Glomerular visceral epithelial cell (primary cell): ENCODE data around the gene CAMK2D.
"Not testable (repeated sequence)": the region's sequence is repeated elsewhere in the genome, so short reads cannot be mapped to it uniquely, and the experiment has no call there.

Experiments
- DNase-seq: peaks from one replicate; pipeline ENCODE4 v3.0.0-alpha.2; 2016; ENCODE audit errors: extremely low spot score

CAMK2D gene

GRCh38 chr4:113761620-113762185 lies at the start of gene CAMK2D:
TSS of gene CAMK2D (minus strand) at chr4:113761738. CDS start at chr4:113761068, 670 bp downstream.
- DNase-seq: peak; percentile 90

- no peak for DNase-seq
Observed at GRCh38 chr4:113810906-113811305, 49.4 kb upstream of the CAMK2D start.

DNA sequence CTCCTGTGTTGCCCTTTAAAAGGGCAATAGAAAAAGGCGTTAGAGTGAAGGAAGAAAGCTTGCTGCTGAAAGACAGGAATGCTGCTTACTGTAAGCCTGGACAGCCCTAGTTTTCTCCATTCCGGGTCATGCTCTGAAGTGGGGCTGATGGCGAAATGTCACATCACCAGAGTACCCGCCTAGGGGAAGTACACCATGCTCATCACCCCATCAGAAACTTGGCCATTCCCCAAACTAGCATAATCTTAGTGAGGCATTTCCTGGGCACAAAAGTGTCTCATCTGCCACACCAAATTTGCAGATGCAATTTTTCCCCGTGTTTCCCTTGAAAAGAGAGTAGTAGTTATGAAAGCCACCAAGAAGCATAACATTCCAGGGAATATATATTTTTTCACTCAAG lies 47.8 kb upstream of the CAMK2D start:
- DNase-seq: no peak

- no peak for DNase-seq
Observed at GRCh38 chr4:113806850-113807249, 45.3 kb upstream of the CAMK2D start.

- no peak for DNase-seq
Observed at GRCh38 chr4:113801882-113802281, 40.3 kb upstream of the CAMK2D start.

GRCh38 chr4:113796381-113796780 lies 34.8 kb upstream of the CAMK2D start:
- not testable (repeated sequence) for DNase-seq

GRCh38 chr4:113790478-113790877 lies 28.9 kb upstream of the CAMK2D start:
- DNase-seq: no peak

GRCh38 chr4:113788888-113789287 lies 27.4 kb upstream of the CAMK2D start:
- DNase-seq: no peak

DNA sequence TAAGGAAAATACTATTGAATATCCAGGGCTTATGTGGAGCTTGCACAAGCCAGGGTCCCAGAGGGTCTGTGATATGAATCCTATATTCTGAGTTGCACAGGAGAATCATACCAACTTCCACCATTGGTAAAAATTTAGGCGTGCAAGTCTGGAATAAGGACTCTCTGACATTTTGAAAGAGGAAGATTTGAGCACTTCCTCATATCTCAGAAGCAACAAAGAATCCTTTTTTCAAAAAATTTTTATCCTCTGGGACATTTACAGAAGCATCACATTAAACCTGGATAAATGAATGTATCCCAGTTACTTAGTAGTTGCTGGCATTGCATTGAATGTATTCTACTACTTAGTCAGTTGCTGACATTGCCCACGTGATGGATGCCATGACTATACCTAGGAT lies 24.2 kb upstream of the CAMK2D start:
- DNase-seq: no peak

DNA sequence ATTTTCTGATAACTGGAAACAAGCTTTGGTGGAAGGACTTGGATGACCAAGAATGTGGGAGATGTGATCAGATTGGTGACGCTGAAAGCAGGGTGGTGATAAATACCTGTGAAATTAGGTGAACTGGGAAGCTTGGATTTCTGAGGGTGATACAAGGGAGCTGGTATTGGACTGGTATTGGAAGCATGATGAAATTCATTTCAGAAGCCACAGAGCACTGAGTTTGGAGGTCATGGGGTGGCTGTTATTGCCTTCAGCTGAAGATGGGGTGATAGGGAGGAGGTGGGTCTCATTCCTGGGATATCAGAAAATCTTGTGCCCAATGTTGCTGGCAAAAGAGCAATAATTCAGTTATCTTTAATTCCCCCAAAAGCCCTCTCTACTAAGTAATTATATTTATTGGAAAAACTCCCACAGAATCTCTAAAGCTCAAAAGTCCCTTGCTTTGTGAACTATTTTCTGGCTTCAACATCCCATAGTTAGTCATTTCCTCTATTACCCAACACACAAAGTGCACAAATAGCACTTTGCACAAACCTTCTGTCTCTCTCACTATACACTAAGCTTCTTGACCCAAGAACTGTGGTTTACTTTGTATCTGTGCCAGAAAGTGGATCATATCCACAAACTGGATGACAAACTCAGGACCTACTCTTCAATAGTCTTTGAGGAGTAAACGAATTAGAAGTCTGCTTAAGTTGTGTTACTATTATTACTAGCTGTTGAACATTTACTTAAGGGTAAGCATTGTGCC lies 23.1 kb upstream of the CAMK2D start:
- DNase-seq: peak; percentile 86

GRCh38 chr4:113783701-113784100 lies 22.2 kb upstream of the CAMK2D start:
- no peak for DNase-seq

DNA sequence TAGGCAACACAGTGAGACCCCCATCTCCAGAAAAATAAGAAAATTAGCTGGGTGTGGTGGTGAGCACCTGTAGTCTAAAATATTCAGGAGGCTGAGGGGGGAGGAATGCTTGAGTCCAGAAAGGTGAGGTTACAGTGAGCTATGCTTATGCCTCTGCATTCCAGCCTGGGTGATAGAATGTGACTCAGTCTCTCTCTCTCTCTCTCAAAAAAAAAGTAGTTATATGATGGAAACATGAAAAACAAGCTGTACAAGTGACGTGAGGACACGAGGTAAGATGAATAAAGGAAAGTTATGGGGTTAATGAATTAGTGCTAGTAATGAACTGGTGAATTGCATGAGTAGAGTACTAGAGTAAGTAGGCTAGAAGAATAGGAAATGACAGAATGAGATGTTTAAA lies 21.8 kb upstream of the CAMK2D start:
- no peak for DNase-seq

GRCh38 chr4:113781439-113782040 lies 20.0 kb upstream of the CAMK2D start:
- DNase-seq: peak; percentile 32

GRCh38 chr4:113776679-113777078 lies 15.1 kb upstream of the CAMK2D start:
- no peak for DNase-seq

GRCh38 chr4:113776016-113776415 lies 14.5 kb upstream of the CAMK2D start:
- DNase-seq: no peak

DNA sequence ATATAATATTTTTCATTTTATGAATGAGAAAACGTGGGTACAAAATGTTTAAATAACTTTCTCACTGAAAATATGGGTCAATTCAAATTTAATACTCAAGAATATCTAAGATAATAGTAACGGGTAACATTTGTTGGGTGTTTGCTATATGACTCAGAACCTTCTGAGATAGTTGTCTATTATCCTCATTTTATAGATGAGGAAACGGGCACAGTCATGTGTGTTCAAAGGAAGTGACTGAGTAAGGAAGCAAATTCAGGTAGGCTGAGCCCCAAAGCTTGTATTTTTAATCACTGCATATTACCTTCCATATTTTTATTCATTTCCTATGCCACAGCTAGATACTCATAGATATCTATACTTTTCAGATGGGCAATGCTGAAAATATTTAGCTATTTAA lies 12.2 kb upstream of the CAMK2D start:
- no peak for DNase-seq

DNA sequence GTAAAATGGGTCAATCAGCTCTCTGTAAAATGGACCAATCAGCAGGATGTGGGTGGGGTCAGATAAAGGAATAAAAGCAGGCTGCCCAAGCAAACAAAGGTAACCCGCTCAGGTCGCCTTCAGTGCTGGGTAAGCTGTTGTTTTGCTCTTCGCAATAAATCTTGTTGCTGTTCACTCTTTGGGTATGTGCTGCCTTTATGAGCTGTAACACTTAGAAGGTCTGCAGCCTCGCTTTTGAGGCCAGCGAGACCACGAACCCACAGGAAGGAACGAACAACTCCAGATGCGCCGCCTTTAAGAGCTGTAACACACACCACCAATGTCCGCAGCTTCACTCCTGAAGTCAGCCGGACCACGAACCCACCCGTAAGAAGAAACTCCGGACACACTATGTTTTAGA lies 11.5 kb upstream of the CAMK2D start:
- DNase-seq: no peak

DNA sequence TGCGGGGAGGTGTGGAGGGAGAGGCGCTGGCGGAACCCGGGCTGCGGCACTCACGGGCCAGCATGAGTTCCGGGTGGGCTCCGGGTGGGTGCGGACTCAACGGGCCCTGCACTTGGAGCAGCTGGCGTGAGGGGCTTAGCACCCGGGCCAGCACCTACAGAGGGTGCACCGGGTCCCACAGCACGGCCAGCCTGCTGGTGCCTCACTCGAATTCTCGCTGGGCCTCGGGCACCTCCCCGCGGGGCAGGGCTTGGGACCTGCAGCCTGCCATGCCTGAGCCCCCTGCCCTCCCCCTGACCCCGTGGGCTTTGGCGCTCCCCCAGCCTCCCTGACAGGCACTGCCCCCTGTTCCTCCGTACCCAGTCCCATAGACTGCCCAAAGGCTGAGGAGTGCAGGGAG lies 10.8 kb upstream of the CAMK2D start:
- no peak for DNase-seq

DNA sequence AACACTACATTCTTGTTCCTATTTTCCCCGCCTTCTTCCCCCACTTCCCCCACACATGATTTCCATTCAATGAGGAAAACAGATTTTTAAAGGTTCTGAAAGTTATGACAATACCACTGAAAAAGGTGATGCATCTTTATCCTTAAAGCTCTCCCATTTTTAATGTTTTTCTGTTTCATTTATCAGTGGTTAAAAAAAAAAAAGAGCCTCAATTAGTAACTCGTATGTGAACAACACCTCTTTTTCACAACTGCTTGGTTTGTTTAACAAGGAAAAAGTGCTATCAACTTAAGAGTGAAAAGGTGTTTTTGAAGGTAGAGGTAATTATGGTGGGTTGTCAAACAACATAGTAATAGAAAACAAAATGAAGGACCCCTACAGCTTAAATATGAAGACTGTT lies 8.2 kb upstream of the CAMK2D start:
- DNase-seq: no peak

DNA sequence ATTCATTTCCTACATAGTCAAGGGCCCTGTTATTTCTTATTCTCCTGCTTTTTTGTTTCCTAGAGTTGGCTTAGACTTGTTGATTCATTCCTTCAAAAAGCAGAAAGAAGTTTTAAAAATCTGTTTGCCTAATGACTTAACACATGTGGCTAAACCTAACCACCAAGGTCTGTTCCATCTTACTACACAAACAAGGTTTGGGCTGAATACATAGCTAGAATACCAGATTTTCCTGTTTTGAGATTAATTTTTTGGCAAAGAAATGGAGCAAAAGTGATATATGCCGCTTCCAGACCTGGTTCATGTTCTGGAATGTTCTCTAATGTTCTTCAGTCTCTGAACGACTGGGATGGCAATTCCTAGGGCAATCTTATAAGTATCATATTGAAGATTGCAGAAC lies 7.4 kb upstream of the CAMK2D start:
- no peak for DNase-seq

DNA sequence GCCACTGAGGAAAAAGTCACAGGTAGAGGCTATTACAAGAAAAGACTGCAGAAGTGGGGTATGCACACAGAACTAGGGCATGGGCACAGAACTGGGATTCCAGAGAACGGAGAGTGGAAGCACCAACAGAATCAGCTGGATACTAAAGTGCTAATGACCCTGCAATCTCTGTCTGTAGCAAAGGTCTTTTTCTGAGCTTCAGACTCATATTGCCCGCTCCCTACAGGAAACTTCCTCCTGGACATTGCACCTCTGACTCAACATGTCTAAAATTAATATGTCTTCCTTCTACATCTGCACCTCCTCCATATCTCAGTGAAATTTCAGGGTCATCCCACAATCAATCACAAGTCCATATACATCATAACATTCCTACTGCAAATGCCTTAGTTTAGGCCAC lies 5.3 kb upstream of the CAMK2D start:
- no peak for DNase-seq

GRCh38 chr4:113764720-113765264 lies 3.3 kb upstream of the CAMK2D start:
- no peak for DNase-seq

DNA sequence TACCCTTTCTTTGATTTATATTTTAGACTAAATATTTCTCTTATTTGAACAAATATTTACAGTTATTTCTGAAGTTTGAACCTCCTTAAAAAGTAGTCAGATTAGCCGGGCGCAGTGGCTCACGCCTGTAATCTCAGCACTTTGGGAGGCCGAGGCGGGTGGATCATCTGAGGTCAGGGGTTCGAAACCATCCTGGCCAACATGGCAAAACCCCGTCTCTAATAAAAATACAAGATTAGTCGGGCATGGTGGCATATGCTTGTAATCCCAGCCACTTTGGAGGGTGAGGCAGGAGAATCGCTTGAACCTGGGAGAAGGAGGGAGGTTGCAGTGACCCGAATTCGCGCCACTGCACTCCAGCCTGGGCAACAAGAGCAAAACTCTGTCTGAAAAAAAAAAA lies 2.4 kb upstream of the CAMK2D start:
- DNase-seq: not testable (repeated sequence)
